ENCODE measurements around the gene KIAA1217. TPM values are rescaled to one million over a fixed set of nuclear protein-coding genes. Genes with fewer than 3 reads are reported as not detected.

KIAA1217 gene
- total and polyA plus RNA-seq, 2 of the 8 experiments (the other 6 are each of a cell fraction or from before 2014, with no cell fraction given): 4.5 to 15.6 TPM

- Histone ChIP-seq H2BK120ac (replicated peaks; ENCODE audit: low read depth, low read length) (no peak overlapping the region), H3K27me3 (replicated peaks in 1 of 4; ENCODE audit: control insufficient read depth in 3 of 4, extremely low read depth in 1 of 4, insufficient read depth in 3 of 4, low read length in 3 of 4) (no peaks in the 10 kb centered on the region), H3K36me3 (ENCODE audit: control insufficient read depth in 2 of 4, insufficient read depth in 4 of 4, low read length in 3 of 4) (peaks cover 0 to 18% (median 9%) of the 10 kb centered on the region in 4 experiments; a peak in 6 of 8 replicates), H2BK12ac (ENCODE audit: low read depth, low read length) (no peak overlapping the region), H3K79me2 (ENCODE audit: control insufficient read depth in 1 of 2, insufficient read depth in 2 of 2, low read length in 2 of 2) (no peaks in the 10 kb centered on the region), H2BK15ac (ENCODE audit: low read length) (no peak overlapping the region), H3K4ac (replicated peaks; ENCODE audit: insufficient read length, low read depth, low read length) (no peak overlapping the region), H4K20me1 (replicated peaks in 1 of 2; ENCODE audit: control insufficient read depth in 1 of 2, insufficient read depth in 2 of 2, low read length in 2 of 2) (peaks cover 0 to 2% of the 10 kb centered on the region in 2 experiments), H2AK5ac (ENCODE audit: low read depth, low read length) (no peak overlapping the region), H3K23me2 (ENCODE audit: low read depth, low read length) (no peaks in the 10 kb centered on the region), H4K5ac (ENCODE audit: insufficient read length, low read depth, low read length) (no peak overlapping the region), H3K4me3 (ENCODE audit: extremely low read depth in 1 of 4, insufficient read depth in 2 of 4, low read depth in 3 of 4, low read length in 4 of 4) (no peak overlapping the region), H3K27ac (ENCODE audit: low read depth, low read length) (no peak overlapping the region), H3K56ac (replicated peaks; ENCODE audit: insufficient read length, low read depth, low read length) (no peak overlapping the region), H2AFZ (ENCODE audit: low read length) (no peak overlapping the region), H3K4me1 (replicated peaks in 1 of 4; ENCODE audit: control insufficient read depth in 3 of 4, insufficient read depth in 4 of 4, low read length in 3 of 4) (no peaks in the 10 kb centered on the region), H3K23ac (ENCODE audit: insufficient read length) (no peak overlapping the region), H3K4me2 (ENCODE audit: insufficient read depth in 1 of 2, low read depth in 2 of 2, low read length in 2 of 2) (no peak overlapping the region), H4K91ac (replicated peaks; ENCODE audit: insufficient read length, low read length) (no peak overlapping the region), H3K14ac (ENCODE audit: insufficient read length) (no peak overlapping the region), H3K9me3 (ENCODE audit: insufficient read depth in 2 of 2, low read depth in 1 of 2, low read length in 1 of 2) (no peaks in the 10 kb centered on the region), H2BK20ac (ENCODE audit: low read length) (no peak overlapping the region), H2BK5ac (ENCODE audit: low read depth, low read length) (no peak overlapping the region), H3K18ac (ENCODE audit: extremely low read depth, low read length) (no peak overlapping the region), H3K79me1 (ENCODE audit: low read depth, low read length) (no peaks in the 10 kb centered on the region), H3K9ac (replicated peaks in 1 of 4; ENCODE audit: extremely low read depth in 1 of 4, low read depth in 3 of 4, low read length in 3 of 4) (no peak overlapping the region), H4K8ac (ENCODE audit: extremely low read depth, insufficient read depth, low read length) (no peak overlapping the region)
- FAIRE-seq (no peak), DNase-seq (ENCODE audit: low read depth in 1 of 2, low spot score in 2 of 2) (no peak)
- TF ChIP-seq CTCF (IDR thresholded peaks at IDR 0.05; ENCODE audit: control extremely low read depth in 1 of 3, insufficient read depth in 1 of 3, low read depth in 1 of 3, low read length in 3 of 3) (no peak), CREB1 (IDR thresholded peaks at IDR 0.05) (no peak)
- WGBS, 2 experiments (ENCODE audit: extremely low coverage in 1 of 2, insufficient coverage in 1 of 2, insufficient read length in 1 of 2, insufficient replicate concordance in 2 of 2, low coverage in 1 of 2, low lambda C conversion rate in 2 of 2, missing lambda C conversion rate in 1 of 2): 97% methylated on average over 6 of the region's 6 CpGs; no CpG with 5 or more reads in 1 of the 2 experiments
- CTCF ChIA-PET (ENCODE audit: partially characterized antibody): interaction anchor here (1.4 to 2.9 kb wide), 2 partner anchors 11 to 16 kb away, joined by 4 to 18 read pairs; no protein-coding TSS in a partner anchor
- POLR2A ChIA-PET (ENCODE audit: partially characterized antibody): no interaction called here
Observed at GRCh38 chr10:24528946-24529345, 320.0 kb downstream of the KIAA1217 start.

Data from H1 (cell line).